HG03565 (cell line): ENCODE results near the gene TP53I11.
A peak's percentile ranks its signal among the peaks of the same experiment; 100 is the strongest.

Experiments used
- ATAC-seq: cut with Tn5 transposase; IDR thresholded peaks from one replicate; pipeline ENCODE4 v1.9.1; 2021; ENCODE audit warnings: mild to moderate bottlenecking, moderate library complexity; ENCODE audit not compliant: unreplicated experiment

Gene TP53I11

GRCh38 chr11:44916331-44916730 lies 34.4 kb downstream of the TP53I11 start:
- no peak for ATAC-seq

GRCh38 chr11:44915621-44916020 lies 35.1 kb downstream of the TP53I11 start:
- no peak for ATAC-seq

- no peak for ATAC-seq
Measured at GRCh38 chr11:44915004-44915403, 35.7 kb downstream of the TP53I11 start.

- ATAC-seq = no peak
Measured at GRCh38 chr11:44914105-44914504, 36.6 kb downstream of the TP53I11 start.

GRCh38 chr11:44913502-44913901 lies 37.2 kb downstream of the TP53I11 start:
- ATAC-seq = no peak

- ATAC-seq = no peak
Measured at GRCh38 chr11:44912270-44912987, 38.3 kb downstream of the TP53I11 start.

- peak; percentile 48 for ATAC-seq
Measured at GRCh38 chr11:44911029-44911814, 39.5 kb downstream of the TP53I11 start.

- no peak for ATAC-seq
Measured at GRCh38 chr11:44910591-44910990, 40.1 kb downstream of the TP53I11 start.

- ATAC-seq = no peak
Measured at GRCh38 chr11:44909557-44909956, 41.1 kb downstream of the TP53I11 start.

- no peak for ATAC-seq
Measured at GRCh38 chr11:44906649-44907048, 44.0 kb downstream of the TP53I11 start.

GRCh38 chr11:44905131-44905866 lies 45.4 kb downstream of the TP53I11 start:
- no peak for ATAC-seq

GRCh38 chr11:44904261-44905020 lies 46.2 kb downstream of the TP53I11 start:
- ATAC-seq = no peak

- no peak for ATAC-seq
Measured at GRCh38 chr11:44903518-44903917, 47.2 kb downstream of the TP53I11 start.

GRCh38 chr11:44903035-44903434 lies 47.6 kb downstream of the TP53I11 start:
- no peak for ATAC-seq

GRCh38 chr11:44901786-44902185 lies 48.9 kb downstream of the TP53I11 start:
- no peak for ATAC-seq

- ATAC-seq = no peak
Measured at GRCh38 chr11:44901120-44901633, 49.5 kb downstream of the TP53I11 start.

GRCh38 chr11:44899959-44900358 lies 50.7 kb downstream of the TP53I11 start:
- ATAC-seq = no peak

- ATAC-seq = peak; percentile 51
Measured at GRCh38 chr11:44893846-44894617, 56.7 kb downstream of the TP53I11 start.

GRCh38 chr11:44893308-44893822 lies 57.3 kb downstream of the TP53I11 start:
- no peak for ATAC-seq

- ATAC-seq = no peak
Measured at GRCh38 chr11:44892843-44893242, 57.8 kb downstream of the TP53I11 start.
